B cell (primary cell): ENCODE measurements around the gene SULT1B1. TPM values are rescaled to one million over a fixed set of nuclear protein-coding genes. Genes with fewer than 3 reads are reported as not detected.

Experiments
- ATAC-seq: fragments of 200-7000 bp; cut with Tn5 transposase; one replicate; pipeline ENCODE4 v1.10.0; 2021; ENCODE audit warnings: low read depth, mild to moderate bottlenecking, moderate number of reproducible peaks, moderate library complexity
- CTCF ChIA-PET: fragments of 350-600 bp; sonication (Branson Sonifier 250); formaldehyde crosslinking; loops from one replicate; lab custom pipeline; 2021; ENCODE audit warnings: antibody characterized with exemption, inconsistent platforms; lab: Charles Lee
- POLR2A ChIA-PET: fragments of 350-600 bp; sonication (Branson Sonifier 250); formaldehyde crosslinking; loops from one replicate; lab custom pipeline; 2021; ENCODE audit warnings: antibody characterized with exemption; lab: Charles Lee
- DNase-seq: peaks from one replicate; pipeline ENCODE4 v3.0.0; 2013
- H2AFZ ChIP-seq: 2 replicates; pipeline ENCODE4 v1.6.1; 2012; ENCODE audit warnings: mild to moderate bottlenecking, low read depth, low read length; ENCODE audit not compliant: insufficient read depth, poor library complexity, severe bottlenecking
- H3K27ac ChIP-seq, 2 donors: 1 replicate in 1 of 2; 2 replicates in 1 of 2; pipeline ENCODE4 v1.5.1; 2012 to 2013; ENCODE audit warnings: low read length in 2 of 2, mild to moderate bottlenecking in 2 of 2, moderate library complexity in 1 of 2
- H3K27me3 ChIP-seq, 4 experiments: fragments of 200-600 bp in 1 of 4; sonication (generic) in 1 of 4; replicated peaks in 1 of 4; 1 replicate in 2 of 4; 2 replicates in 2 of 4; pipeline versions ENCODE4 v1.6.1 to v1.7.0; 2013 to 2016; ENCODE audit warnings: low read length in 3 of 4, mild to moderate bottlenecking in 2 of 4, mixed read lengths in 1 of 4, moderate library complexity in 1 of 4; ENCODE audit not compliant: insufficient read depth in 4 of 4, control insufficient read depth in 3 of 4; ENCODE audit errors: control extremely low read depth in 1 of 4
- H3K36me3 ChIP-seq, 2 experiments: replicated peaks in 1 of 2; 1 replicate in 1 of 2; 2 replicates in 1 of 2; pipeline versions ENCODE4 v1.6.1 to v1.7.1; 2013; ENCODE audit warnings: low read length in 1 of 2; ENCODE audit not compliant: insufficient read depth in 2 of 2, control insufficient read depth in 1 of 2; ENCODE audit errors: control extremely low read depth in 1 of 2, extremely low read depth in 1 of 2
- H3K4me1 ChIP-seq, 2 donors: fragments of 200-600 bp in 1 of 2; sonication (generic) in 1 of 2; 1 replicate in 1 of 2; 2 replicates in 1 of 2; pipeline versions ENCODE4 v1.5.1 to v1.6.1; 2013 to 2017; ENCODE audit warnings: low read length in 2 of 2; ENCODE audit not compliant: control insufficient read depth in 2 of 2, insufficient read depth in 2 of 2
- H3K4me2 ChIP-seq: replicated peaks from 2 replicates; pipeline ENCODE3; 2012; ENCODE audit warnings: mild to moderate bottlenecking, low read depth, low read length; ENCODE audit not compliant: poor library complexity, severe bottlenecking
- H3K4me3 ChIP-seq, 5 experiments: fragments of 200-600 bp in 1 of 5; sonication (generic) in 1 of 5; 1 replicate in 3 of 5; 2 replicates in 2 of 5; pipeline versions ENCODE4 v1.5.1 to v1.7.0; 2011 to 2016; ENCODE audit warnings: low read length in 4 of 5, mild to moderate bottlenecking in 4 of 5, low read depth in 2 of 5, control low read depth in 1 of 5, moderate library complexity in 1 of 5; ENCODE audit not compliant: insufficient read depth in 1 of 5; ENCODE audit errors: control extremely low read depth in 1 of 5, extremely low read depth in 1 of 5
- H3K79me2 ChIP-seq: fragments of 200-600 bp; sonication (generic); one replicate; pipeline ENCODE4 v1.6.0; 2016; ENCODE audit warnings: low read length; ENCODE audit not compliant: control insufficient read depth, insufficient read depth
- H3K9ac ChIP-seq: fragments of 200-600 bp; sonication (generic); 2 replicates; pipeline ENCODE4 v1.6.1; 2017; ENCODE audit warnings: mild to moderate bottlenecking, low read length, moderate library complexity
- H3K9me3 ChIP-seq, 3 donors: one replicate each; pipeline versions ENCODE4 v1.6.1 to v1.7.1; 2013; ENCODE audit warnings: low read length in 2 of 3; ENCODE audit not compliant: control insufficient read depth in 2 of 3, insufficient read depth in 1 of 3; ENCODE audit errors: control extremely low read depth in 1 of 3
- H4K20me1 ChIP-seq: 2 replicates; pipeline ENCODE4 v1.6.0; 2012; ENCODE audit warnings: mild to moderate bottlenecking, low read length; ENCODE audit not compliant: insufficient read depth, control insufficient read depth, poor library complexity, severe bottlenecking
- H3K27ac Mint-ChIP-seq: one replicate; pipeline ENCODE4 v1.8.0; 2021; ENCODE audit warnings: mixed read lengths
- H3K27me3 Mint-ChIP-seq: one replicate; pipeline ENCODE4 v1.8.0; 2021; ENCODE audit warnings: mixed read lengths
- H3K4me1 Mint-ChIP-seq: one replicate; pipeline ENCODE4 v1.8.0; 2021; ENCODE audit warnings: mixed read lengths
- H3K4me3 Mint-ChIP-seq: one replicate; pipeline ENCODE4 v1.8.0; 2021; ENCODE audit warnings: mixed read lengths
- H3K9me3 Mint-ChIP-seq: one replicate; pipeline ENCODE4 v1.8.0; 2022; ENCODE audit warnings: mixed read lengths; ENCODE audit not compliant: insufficient read depth
- EZH2 ChIP-seq: IDR thresholded peaks from 2 replicates; pipeline ENCODE4 v1.6.1; 2012; ENCODE audit warnings: borderline replicate concordance, low read depth, mild to moderate bottlenecking, moderate library complexity, low read length; ENCODE audit not compliant: insufficient read depth, poor library complexity, severe bottlenecking
- WGBS: methylation state at CpG from one replicate; pipeline ENCODE4 v1.1.5; 2013; ENCODE audit warnings: missing lambda C conversion rate; ENCODE audit not compliant: insufficient coverage; 5-methylcytosine and 5-hydroxymethylcytosine counted together
- intact Hi-C: fragments of 100-400 bp; cut with micrococcal nuclease; formaldehyde crosslinking; loops from one replicate; pipeline ENCODE4 v1.10.0; 2022
- polyA plus RNA-seq: library from polyadenylated mRNA; depleted of rRNA; stranded (reverse); fragments of >200 nt; gene quantifications from 2 replicates; pipeline ENCODE4 v1.2.3, GENCODE V29; 2012
- total RNA-seq, 2 donors: library from RNA; stranded (reverse); fragments of 120-200 nt in 1 of 2; gene quantifications; 1 replicate in 1 of 2; 2 replicates in 1 of 2; pipeline versions ENCODE4 v1.2.3 to v1.2.4, GENCODE V29; 2013 to 2022
- TF ChIP-seq, protein P1 (sequence below): fragments of 200-600 bp; IDR thresholded peaks from one replicate; pipeline ENCODE4 v1.8.0; 2022; ENCODE audit warnings: antibody characterized with exemption, mild to moderate bottlenecking

SULT1B1 gene
- total and polyA plus RNA-seq, 2 donors (not counting 1 experiment from before 2014, with no cell fraction given) = 0.01 to 0.12 TPM

DNA sequence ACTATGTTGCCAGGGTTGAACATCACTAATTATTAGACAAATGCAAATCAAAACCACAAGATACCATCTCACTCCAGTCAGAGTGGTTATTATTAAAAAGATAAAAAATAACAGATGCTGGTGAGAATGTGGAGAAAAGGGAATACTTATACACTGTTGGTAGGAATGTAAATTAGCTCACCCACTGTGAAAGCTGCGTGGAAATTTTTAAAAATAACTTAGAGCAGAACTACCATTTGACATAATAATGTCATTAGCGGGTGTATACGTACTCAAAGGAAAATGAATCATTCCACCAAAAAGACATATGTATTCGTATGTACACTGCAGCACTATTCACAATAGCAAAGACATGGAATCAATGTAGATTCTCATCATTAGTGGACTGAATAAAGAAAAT is 58.7 kb downstream of the SULT1B1 start:
- no peaks in the 10 kb centered on the region for H3K79me2 ChIP-seq
- H3K4me1 Mint-ChIP-seq = no peaks in the 10 kb centered on the region
- H3K4me3 ChIP-seq = no peak overlapping the region
- H4K20me1 ChIP-seq = no peaks in the 10 kb centered on the region
- CTCF ChIA-PET = no interaction called here
- H3K9ac ChIP-seq = no peak overlapping the region
- no peak overlapping the region for H3K4me2 ChIP-seq
- DNase-seq = no peak
- TF ChIP-seq, protein P1, sequence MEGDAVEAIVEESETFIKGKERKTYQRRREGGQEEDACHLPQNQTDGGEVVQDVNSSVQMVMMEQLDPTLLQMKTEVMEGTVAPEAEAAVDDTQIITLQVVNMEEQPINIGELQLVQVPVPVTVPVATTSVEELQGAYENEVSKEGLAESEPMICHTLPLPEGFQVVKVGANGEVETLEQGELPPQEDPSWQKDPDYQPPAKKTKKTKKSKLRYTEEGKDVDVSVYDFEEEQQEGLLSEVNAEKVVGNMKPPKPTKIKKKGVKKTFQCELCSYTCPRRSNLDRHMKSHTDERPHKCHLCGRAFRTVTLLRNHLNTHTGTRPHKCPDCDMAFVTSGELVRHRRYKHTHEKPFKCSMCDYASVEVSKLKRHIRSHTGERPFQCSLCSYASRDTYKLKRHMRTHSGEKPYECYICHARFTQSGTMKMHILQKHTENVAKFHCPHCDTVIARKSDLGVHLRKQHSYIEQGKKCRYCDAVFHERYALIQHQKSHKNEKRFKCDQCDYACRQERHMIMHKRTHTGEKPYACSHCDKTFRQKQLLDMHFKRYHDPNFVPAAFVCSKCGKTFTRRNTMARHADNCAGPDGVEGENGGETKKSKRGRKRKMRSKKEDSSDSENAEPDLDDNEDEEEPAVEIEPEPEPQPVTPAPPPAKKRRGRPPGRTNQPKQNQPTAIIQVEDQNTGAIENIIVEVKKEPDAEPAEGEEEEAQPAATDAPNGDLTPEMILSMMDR = no peak
- no peak for TF ChIP-seq EZH2
- no peaks in the 10 kb centered on the region for H3K9me3 Mint-ChIP-seq
- ATAC-seq = no peak
- no peaks in the 10 kb centered on the region for H3K9me3 ChIP-seq
- H2AFZ ChIP-seq = no peak overlapping the region
- POLR2A ChIA-PET = no interaction called here
- no peak overlapping the region for H3K4me3 Mint-ChIP-seq
- no peak overlapping the region for H3K27ac Mint-ChIP-seq
- H3K27ac ChIP-seq = no peak overlapping the region
- no peaks in the 10 kb centered on the region for H3K4me1 ChIP-seq
- no CpG with 5 or more reads among the region's 4 CpGs for WGBS
- H3K27me3 ChIP-seq = no peaks in the 10 kb centered on the region
- intact Hi-C loops = no loop called here
- H3K27me3 Mint-ChIP-seq = no peaks in the 10 kb centered on the region
- H3K36me3 ChIP-seq = no peaks in the 10 kb centered on the region

DNA sequence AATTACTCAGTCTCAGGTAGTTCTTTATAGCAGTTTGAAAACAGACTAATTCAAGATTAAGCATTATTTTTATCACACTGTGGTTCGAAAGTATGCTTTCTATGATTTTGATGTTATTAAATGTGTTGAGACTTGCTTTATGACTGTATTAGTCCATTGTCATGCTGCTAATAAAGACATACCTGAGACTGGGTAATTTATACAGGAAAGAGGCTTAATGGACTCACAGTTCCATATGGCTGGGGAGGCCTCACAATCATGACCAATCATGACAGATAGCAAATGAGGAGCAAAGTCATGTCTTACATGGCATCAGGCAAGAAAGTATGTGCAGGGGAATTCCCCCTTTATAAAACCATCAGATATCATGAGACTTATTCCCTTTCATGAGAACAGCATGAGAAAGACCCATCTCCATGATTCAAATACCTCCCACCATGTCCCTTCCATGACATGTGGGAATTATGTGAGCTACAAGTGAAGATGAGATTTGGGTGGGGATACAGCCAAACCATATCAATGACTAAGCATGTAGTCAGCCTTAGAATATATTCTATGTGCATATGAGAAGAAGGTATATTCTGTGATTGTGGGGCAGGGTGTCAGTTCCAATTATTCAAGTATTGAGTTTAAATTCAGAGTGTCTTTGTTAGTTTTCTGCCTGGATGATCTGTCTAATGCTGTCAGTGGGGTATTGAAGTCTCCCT is 62.7 kb downstream of the SULT1B1 start:
- H4K20me1 ChIP-seq = no peaks in the 10 kb centered on the region
- H3K9ac ChIP-seq = no peak overlapping the region
- no peaks in the 10 kb centered on the region for H3K9me3 ChIP-seq
- no peaks in the 10 kb centered on the region for H3K36me3 ChIP-seq
- TF ChIP-seq EZH2 = no peak
- TF ChIP-seq, protein P1 = no peak
- no peak overlapping the region for H3K4me3 ChIP-seq
- H3K4me3 Mint-ChIP-seq = no peak overlapping the region
- intact Hi-C loops = no loop called here
- no peak overlapping the region for H2AFZ ChIP-seq
- no peak overlapping the region for H3K27ac ChIP-seq
- DNase-seq (no peak), ATAC-seq (no peak)
- no peaks in the 10 kb centered on the region for H3K79me2 ChIP-seq
- ChIA-PET POLR2A (no interaction called here), CTCF (no interaction called here)
- H3K4me1 ChIP-seq = no peaks in the 10 kb centered on the region
- H3K4me1 Mint-ChIP-seq = no peaks in the 10 kb centered on the region
- no peak overlapping the region for H3K27ac Mint-ChIP-seq
- no peak overlapping the region for H3K4me2 ChIP-seq
- no CpG with 5 or more reads among the region's 1 CpG for WGBS
- no peaks in the 10 kb centered on the region for H3K9me3 Mint-ChIP-seq
- no peaks in the 10 kb centered on the region for H3K27me3 ChIP-seq
- no peaks in the 10 kb centered on the region for H3K27me3 Mint-ChIP-seq
